Measurements from ENCODE around the gene IGFLR1. TPM values are rescaled to one million over a fixed set of nuclear protein-coding genes. Genes with fewer than 3 reads are reported as not detected.

Gene IGFLR1
- polyA plus RNA-seq, 1 donor from 2014 or later, result 4.6 TPM

- Histone ChIP-seq H3K9me2 (ENCODE audit: insufficient read depth, low read length) (no peaks in the 10 kb centered on the region), H3K27ac (ENCODE audit: low read length) (no peak overlapping the region), H3K27me3 (ENCODE audit: insufficient read depth, low read depth, low read length) (no peaks in the 10 kb centered on the region), H3K36me3 (ENCODE audit: insufficient read depth, low read length) (no peaks in the 10 kb centered on the region), H3K9ac (ENCODE audit: low read length) (no peak overlapping the region), H3K4me2 (ENCODE audit: low read length) (no peak overlapping the region), H3K79me2 (replicated peaks; ENCODE audit: insufficient read depth, low read length) (no peaks in the 10 kb centered on the region), H3F3A (ENCODE audit: insufficient read depth, low read length, poor library complexity, severe bottlenecking) (no peaks in the 10 kb centered on the region), H3K9me3 (ENCODE audit: low read length) (no peaks in the 10 kb centered on the region), H4K20me1 (ENCODE audit: insufficient read depth) (no peaks in the 10 kb centered on the region), H3K4me3 (ENCODE audit: low read length) (no peak overlapping the region), H2AFZ (ENCODE audit: low read depth, low read length) (no peak overlapping the region)
- TF ChIP-seq RAD21 (conservative IDR thresholded peaks at IDR 0.05) (no peak), CTCF (IDR thresholded peaks at IDR 0.05; ENCODE audit: poor library complexity, severe bottlenecking) (no peak), EZH2 (IDR thresholded peaks at IDR 0.05; ENCODE audit: borderline replicate concordance, insufficient read depth, low read length, poor library complexity, severe bottlenecking) (no peak), SMC3 (conservative IDR thresholded peaks at IDR 0.05; ENCODE audit: poor library complexity) (no peak), EP300 (conservative IDR thresholded peaks at IDR 0.05; ENCODE audit: poor library complexity, severe bottlenecking) (no peak), TAF1 (IDR thresholded peaks at IDR 0.05; ENCODE audit: low read depth) (no peak), REST (IDR thresholded peaks at IDR 0.05; ENCODE audit: borderline replicate concordance) (no peak), POLR2AphosphoS5 (IDR thresholded peaks at IDR 0.05) (no peak), MXI1 (conservative IDR thresholded peaks at IDR 0.05; ENCODE audit: poor library complexity, severe bottlenecking) (no peak)
These were observed 10.4 kb downstream of the IGFLR1 start for GRCh38 chr19:35731779-35732405.

- Histone ChIP-seq H4K20me1 (ENCODE audit: insufficient read depth) (no peaks in the 10 kb centered on the region), H3K27me3 (ENCODE audit: insufficient read depth, low read depth, low read length) (no peaks in the 10 kb centered on the region), H2AFZ (ENCODE audit: low read depth, low read length) (no peak overlapping the region), H3K9ac (ENCODE audit: low read length) (no peak overlapping the region), H3K4me2 (ENCODE audit: low read length) (no peak overlapping the region), H3K9me3 (ENCODE audit: low read length) (no peaks in the 10 kb centered on the region), H3K27ac (ENCODE audit: low read length) (no peak overlapping the region), H3F3A (ENCODE audit: insufficient read depth, low read length, poor library complexity, severe bottlenecking) (no peaks in the 10 kb centered on the region), H3K79me2 (replicated peaks; ENCODE audit: insufficient read depth, low read length) (no peaks in the 10 kb centered on the region), H3K9me2 (ENCODE audit: insufficient read depth, low read length) (no peaks in the 10 kb centered on the region), H3K4me3 (ENCODE audit: low read length) (no peak overlapping the region), H3K36me3 (ENCODE audit: insufficient read depth, low read length) (no peaks in the 10 kb centered on the region)
- TF ChIP-seq POLR2AphosphoS5 (IDR thresholded peaks at IDR 0.05), result no peak
- no peak for TF ChIP-seq REST (IDR thresholded peaks at IDR 0.05; ENCODE audit: borderline replicate concordance)
- no peak for TF ChIP-seq TAF1 (IDR thresholded peaks at IDR 0.05; ENCODE audit: low read depth)
- no peak for TF ChIP-seq EP300 (conservative IDR thresholded peaks at IDR 0.05; ENCODE audit: poor library complexity, severe bottlenecking)
- no peak for TF ChIP-seq SMC3 (conservative IDR thresholded peaks at IDR 0.05; ENCODE audit: poor library complexity)
- TF ChIP-seq MXI1 (conservative IDR thresholded peaks at IDR 0.05; ENCODE audit: poor library complexity, severe bottlenecking), result no peak
- TF ChIP-seq CTCF (IDR thresholded peaks at IDR 0.05; ENCODE audit: poor library complexity, severe bottlenecking), result no peak
- no peak for TF ChIP-seq RAD21 (conservative IDR thresholded peaks at IDR 0.05)
- TF ChIP-seq EZH2 (IDR thresholded peaks at IDR 0.05; ENCODE audit: borderline replicate concordance, insufficient read depth, low read length, poor library complexity, severe bottlenecking), result no peak
These were observed 10.9 kb downstream of the IGFLR1 start for GRCh38 chr19:35731353-35731752.
